GM18951 (cell line): ENCODE measurements around the gene TESK1.

Source experiments
- POLR2A ChIP-seq: IDR thresholded peaks from 4 replicates; pipeline ENCODE4 v1.6.1; 2011; ENCODE audit warnings: mild to moderate bottlenecking; ENCODE audit not compliant: insufficient read length, insufficient read depth; ENCODE audit errors: extremely low read depth
- in situ Hi-C: fragments of 300-500 bp; cut with MboI; formaldehyde crosslinking; loops from one replicate; pipeline ENCODE4 v1.12.0; 2022; ENCODE audit warnings: low sequenced_read_pairs, mixed read lengths, inconsistent platforms; ENCODE audit not compliant: unreplicated experiment

The TESK1 gene

GRCh38 chr9:35656831-35657545 is 51.9 kb downstream of the TESK1 start:
- TF ChIP-seq POLR2A: no peak
- in situ Hi-C loops: no loop called here

DNA sequence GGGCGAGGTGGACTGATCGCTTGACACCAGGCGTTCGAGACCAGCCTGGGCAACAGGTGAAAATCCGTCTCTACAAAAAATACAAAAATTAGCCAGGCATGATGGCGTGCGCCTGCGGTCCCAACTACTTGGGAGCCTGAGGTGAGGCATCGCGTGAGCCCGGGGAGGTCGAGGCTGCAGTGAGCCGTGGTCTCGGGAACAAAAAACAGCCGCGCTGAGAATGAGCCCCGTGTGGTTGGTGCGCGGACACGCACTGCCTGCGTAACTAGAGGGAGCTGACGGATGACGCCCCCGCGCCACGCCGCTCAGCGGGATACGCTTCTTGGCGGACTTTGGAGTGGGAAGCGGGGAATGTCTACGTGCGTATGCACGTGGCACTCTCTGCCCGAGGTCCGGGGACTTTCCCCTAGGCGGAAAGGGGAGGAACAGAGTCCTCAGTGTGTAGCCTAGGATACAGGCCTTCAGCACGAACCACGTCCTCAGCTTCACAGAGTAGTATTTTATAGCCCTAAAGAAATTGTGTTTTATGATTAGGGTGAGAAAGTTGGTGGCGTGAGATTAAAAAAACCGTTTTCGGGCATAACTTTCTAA is 52.6 kb downstream of the TESK1 start, which contains the start of gene RMRP:
Gene RMRP (minus strand): TSS at position 474 of the 591 bp plus-strand sequence.
- no peak for TF ChIP-seq POLR2A
- in situ Hi-C loops: no loop called here

DNA sequence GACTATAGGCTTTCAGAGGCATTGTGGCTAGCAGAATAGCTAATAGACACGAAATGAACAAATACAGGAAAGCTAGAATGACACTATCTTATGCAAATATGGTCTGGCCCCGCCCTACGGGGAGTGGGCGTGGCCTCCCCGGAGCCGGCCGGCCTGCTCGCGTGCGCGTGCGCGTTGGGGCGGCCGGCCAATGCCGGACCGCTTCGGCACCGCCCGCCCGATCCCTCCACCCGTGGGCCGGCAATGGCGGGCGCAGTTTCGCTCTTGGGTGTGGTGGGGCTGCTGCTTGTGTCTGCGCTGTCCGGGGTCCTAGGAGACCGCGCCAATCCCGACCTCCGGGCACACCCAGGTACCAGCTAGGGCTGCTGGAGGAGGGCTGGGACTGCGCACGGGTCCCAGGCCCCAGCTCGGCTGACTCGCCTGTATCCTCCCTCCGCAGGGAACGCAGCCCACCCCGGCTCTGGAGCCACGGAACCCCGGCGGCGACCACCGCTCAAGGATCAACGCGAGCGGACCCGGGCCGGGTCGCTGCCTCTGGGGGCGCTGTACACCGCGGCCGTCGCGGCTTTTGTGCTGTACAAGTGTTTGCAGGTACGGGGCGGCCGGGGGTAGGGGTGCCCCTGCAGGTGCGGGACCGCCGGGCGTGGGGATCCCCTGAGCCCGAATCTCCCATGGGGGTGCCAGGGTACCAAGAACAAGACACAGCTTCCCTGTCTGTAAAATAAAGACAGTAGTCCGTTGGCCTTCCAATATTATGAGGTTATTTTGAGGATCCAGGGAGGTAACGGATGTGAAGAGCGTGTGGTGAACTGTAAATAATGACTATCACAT is 53.3 kb downstream of the TESK1 start, which contains the start of gene CCDC107:
Gene CCDC107 (plus strand): TSS at position 156 of the 831 bp plus-strand sequence. CDS start 88 bp downstream, at position 244.
- peak; percentile 94 for TF ChIP-seq POLR2A
- in situ Hi-C loops: no loop called here

DNA sequence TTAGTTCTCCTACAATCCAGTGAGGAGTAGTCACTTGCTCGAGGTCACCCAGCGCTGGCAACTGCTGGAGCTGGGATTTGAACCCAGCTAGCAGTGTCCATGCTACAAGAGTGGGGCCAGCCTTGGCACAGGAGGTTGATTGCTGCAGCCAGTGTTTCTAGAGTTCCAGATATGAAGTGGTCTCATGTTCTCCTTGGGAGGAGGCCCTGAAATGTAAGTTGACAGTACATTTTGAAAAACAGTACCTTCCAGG is 53.8 kb downstream of the TESK1 start:
- TF ChIP-seq POLR2A: no peak
- in situ Hi-C loops: no loop called here

DNA sequence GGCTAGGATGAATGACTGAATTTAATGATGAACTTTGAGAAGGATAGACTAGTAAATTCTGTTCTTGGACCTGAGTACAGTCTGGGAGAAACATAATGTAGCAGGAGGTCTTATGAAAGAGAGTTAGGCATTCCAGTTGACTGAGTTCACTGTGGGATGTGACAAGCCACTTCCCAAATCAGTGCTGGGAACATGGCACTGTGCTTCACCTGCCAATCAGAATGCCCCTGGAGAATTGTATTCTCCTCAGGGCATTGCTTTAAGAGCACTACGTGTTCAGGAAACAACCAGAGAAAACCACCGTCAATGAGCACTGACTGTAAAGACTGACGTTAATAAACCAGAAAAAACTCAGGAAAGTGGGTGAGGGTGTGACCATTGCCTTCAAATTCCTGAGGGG is 54.3 kb downstream of the TESK1 start:
- TF ChIP-seq POLR2A: no peak
- in situ Hi-C loops: no loop called here
